KMS-11 (cell line): ENCODE measurements around the gene CCDC9.

Source experiments
- H2AFZ ChIP-seq: fragments of 200-600 bp; sonication (generic); 2 replicates; pipeline ENCODE4 v1.6.1; 2016; ENCODE audit warnings: antibody characterized with exemption, mixed run types, low read depth
- H3K27ac ChIP-seq: fragments of 200-600 bp; sonication (generic); 2 replicates; pipeline ENCODE4 v1.6.1; 2016; ENCODE audit warnings: mild to moderate bottlenecking, mixed run types
- H3K27me3 ChIP-seq: fragments of 200-600 bp; sonication (generic); 2 replicates; pipeline ENCODE4 v1.6.1; 2017; ENCODE audit warnings: mild to moderate bottlenecking, low read depth, mixed run types, moderate library complexity; ENCODE audit not compliant: insufficient read depth
- H3K36me3 ChIP-seq: fragments of 200-600 bp; sonication (generic); 2 replicates; pipeline ENCODE4 v1.6.1; 2017; ENCODE audit warnings: mild to moderate bottlenecking, mixed run types; ENCODE audit not compliant: insufficient read depth
- H3K4me1 ChIP-seq: fragments of 200-600 bp; sonication (generic); 2 replicates; pipeline ENCODE4 v1.6.1; 2016; ENCODE audit warnings: mild to moderate bottlenecking, low read depth, mixed run types; ENCODE audit not compliant: poor library complexity, severe bottlenecking
- H3K4me2 ChIP-seq: fragments of 200-600 bp; sonication (generic); 2 replicates; pipeline ENCODE4 v1.7.0; 2016; ENCODE audit warnings: mild to moderate bottlenecking, mixed run types
- H3K4me3 ChIP-seq: fragments of 200-600 bp; sonication (generic); IDR thresholded peaks from 2 replicates; pipeline ENCODE4 v1.6.1; 2017; ENCODE audit warnings: low read depth, low read length, mixed read lengths; ENCODE audit not compliant: insufficient read depth
- H3K79me2 ChIP-seq: fragments of 200-600 bp; sonication (generic); 2 replicates; pipeline ENCODE4 v1.6.1; 2016; ENCODE audit warnings: low read depth, mixed run types; ENCODE audit not compliant: insufficient read depth
- H3K9ac ChIP-seq: fragments of 200-600 bp; sonication (generic); 2 replicates; pipeline ENCODE4 v1.6.1; 2016; ENCODE audit warnings: mild to moderate bottlenecking, mixed run types
- H4K20me1 ChIP-seq: fragments of 200-600 bp; sonication (generic); 2 replicates; pipeline ENCODE4 v1.6.1; 2016; ENCODE audit warnings: mild to moderate bottlenecking, mixed run types; ENCODE audit not compliant: insufficient read depth
- TF ChIP-seq, protein P1 (sequence below): fragments of 200-600 bp; sonication (generic); conservative IDR thresholded peaks from 2 replicates; pipeline ENCODE4 v1.6.1; 2017; ENCODE audit warnings: low read depth, mild to moderate bottlenecking, antibody characterized with exemption, low read length, moderate library complexity, mixed read lengths

The CCDC9 gene

DNA sequence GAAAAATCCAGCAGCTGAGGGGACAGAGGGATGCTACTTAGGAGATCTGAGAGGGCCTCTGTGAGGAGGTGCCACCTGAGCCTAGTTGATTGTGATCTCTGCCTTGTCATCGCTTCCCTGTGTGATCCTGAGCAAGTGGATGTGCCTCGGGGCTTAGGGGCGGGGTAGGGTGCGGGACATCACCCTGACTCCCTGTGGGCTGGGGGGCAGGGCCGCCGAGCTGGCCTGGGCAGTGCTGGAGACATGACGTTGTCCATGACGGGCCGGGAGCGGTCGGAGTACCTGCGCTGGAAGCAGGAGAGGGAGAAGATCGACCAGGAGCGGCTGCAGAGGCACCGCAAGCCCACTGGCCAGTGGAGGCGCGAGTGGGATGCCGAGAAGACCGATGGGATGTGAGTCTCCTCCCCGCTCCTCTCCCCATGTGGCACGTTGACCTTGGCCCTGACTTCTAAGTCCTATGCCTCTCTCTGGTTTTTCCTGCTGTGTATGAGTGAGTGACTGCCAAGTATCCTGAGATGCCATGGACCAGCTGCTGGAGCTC, 10.1 kb downstream of the CCDC9 start:
- Histone ChIP-seq H3K4me2 (no peak overlapping the region), H3K79me2 (no peaks in the 10 kb centered on the region), H3K27me3 (no peaks in the 10 kb centered on the region), H2AFZ (no peak overlapping the region), H3K27ac (no peak overlapping the region), H4K20me1 (no peaks in the 10 kb centered on the region), H3K9ac (no peak overlapping the region), H3K4me1 (peaks cover 24% of the 10 kb centered on the region), H3K36me3 (no peaks in the 10 kb centered on the region), H3K4me3 (no peak overlapping the region)
- TF ChIP-seq, protein P1, sequence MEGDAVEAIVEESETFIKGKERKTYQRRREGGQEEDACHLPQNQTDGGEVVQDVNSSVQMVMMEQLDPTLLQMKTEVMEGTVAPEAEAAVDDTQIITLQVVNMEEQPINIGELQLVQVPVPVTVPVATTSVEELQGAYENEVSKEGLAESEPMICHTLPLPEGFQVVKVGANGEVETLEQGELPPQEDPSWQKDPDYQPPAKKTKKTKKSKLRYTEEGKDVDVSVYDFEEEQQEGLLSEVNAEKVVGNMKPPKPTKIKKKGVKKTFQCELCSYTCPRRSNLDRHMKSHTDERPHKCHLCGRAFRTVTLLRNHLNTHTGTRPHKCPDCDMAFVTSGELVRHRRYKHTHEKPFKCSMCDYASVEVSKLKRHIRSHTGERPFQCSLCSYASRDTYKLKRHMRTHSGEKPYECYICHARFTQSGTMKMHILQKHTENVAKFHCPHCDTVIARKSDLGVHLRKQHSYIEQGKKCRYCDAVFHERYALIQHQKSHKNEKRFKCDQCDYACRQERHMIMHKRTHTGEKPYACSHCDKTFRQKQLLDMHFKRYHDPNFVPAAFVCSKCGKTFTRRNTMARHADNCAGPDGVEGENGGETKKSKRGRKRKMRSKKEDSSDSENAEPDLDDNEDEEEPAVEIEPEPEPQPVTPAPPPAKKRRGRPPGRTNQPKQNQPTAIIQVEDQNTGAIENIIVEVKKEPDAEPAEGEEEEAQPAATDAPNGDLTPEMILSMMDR = no peak

DNA sequence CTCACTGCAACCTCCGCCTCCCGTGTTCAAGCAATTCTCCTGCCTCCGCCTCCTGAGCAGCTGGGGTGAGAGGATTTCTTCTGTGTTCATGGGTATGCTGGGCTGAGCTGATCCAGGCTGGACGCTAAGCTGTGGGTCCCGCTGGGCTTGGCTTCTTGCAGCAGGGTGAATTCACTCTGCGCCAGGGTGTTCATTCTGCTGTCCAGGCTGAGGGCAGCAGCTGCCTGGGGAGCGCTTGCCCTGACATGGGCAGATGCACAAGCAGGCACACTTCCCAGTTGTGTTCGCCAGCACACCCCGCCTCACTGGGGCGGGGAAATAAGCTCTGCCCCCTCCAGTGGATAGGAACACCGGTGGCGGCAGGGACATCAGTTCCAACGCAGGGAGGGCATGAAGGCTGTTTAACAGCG, 11.0 kb downstream of the CCDC9 start:
- no peaks in the 10 kb centered on the region for H4K20me1 ChIP-seq
- no peaks in the 10 kb centered on the region for H3K27me3 ChIP-seq
- H3K4me1 ChIP-seq = peaks cover 18% of the 10 kb centered on the region
- no peaks in the 10 kb centered on the region for H3K36me3 ChIP-seq
- H3K4me2 ChIP-seq = no peak overlapping the region
- TF ChIP-seq, protein P1 = no peak
- H3K27ac ChIP-seq = no peak overlapping the region
- H3K79me2 ChIP-seq = no peaks in the 10 kb centered on the region
- no peak overlapping the region for H2AFZ ChIP-seq
- no peak overlapping the region for H3K4me3 ChIP-seq
- H3K9ac ChIP-seq = no peak overlapping the region

DNA sequence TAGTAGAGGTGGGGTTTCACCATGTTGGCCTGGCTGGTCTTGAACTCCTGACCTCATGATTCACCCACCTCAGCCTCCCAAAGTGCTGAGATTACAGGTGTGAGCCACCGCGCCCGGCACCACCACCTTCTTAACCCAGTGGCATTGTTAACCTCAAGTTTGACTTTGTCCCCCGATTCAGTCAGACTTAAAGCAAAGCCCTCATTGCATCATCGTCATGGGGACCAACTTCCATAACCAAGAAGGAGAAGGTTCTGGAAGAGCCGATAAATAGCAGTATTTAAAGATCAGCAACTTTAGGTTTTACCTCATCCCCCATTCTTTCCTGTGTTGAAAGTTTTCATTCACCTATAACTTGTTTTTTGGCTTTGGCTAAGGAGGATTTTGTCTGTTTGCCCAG, 11.7 kb downstream of the CCDC9 start:
- Histone ChIP-seq H3K4me1 (peaks cover 11% of the 10 kb centered on the region), H3K4me2 (no peak overlapping the region), H2AFZ (no peak overlapping the region), H4K20me1 (no peaks in the 10 kb centered on the region), H3K36me3 (no peaks in the 10 kb centered on the region), H3K27ac (no peak overlapping the region), H3K27me3 (no peaks in the 10 kb centered on the region), H3K4me3 (no peak overlapping the region), H3K79me2 (no peaks in the 10 kb centered on the region), H3K9ac (no peak overlapping the region)
- TF ChIP-seq, protein P1 = no peak

DNA sequence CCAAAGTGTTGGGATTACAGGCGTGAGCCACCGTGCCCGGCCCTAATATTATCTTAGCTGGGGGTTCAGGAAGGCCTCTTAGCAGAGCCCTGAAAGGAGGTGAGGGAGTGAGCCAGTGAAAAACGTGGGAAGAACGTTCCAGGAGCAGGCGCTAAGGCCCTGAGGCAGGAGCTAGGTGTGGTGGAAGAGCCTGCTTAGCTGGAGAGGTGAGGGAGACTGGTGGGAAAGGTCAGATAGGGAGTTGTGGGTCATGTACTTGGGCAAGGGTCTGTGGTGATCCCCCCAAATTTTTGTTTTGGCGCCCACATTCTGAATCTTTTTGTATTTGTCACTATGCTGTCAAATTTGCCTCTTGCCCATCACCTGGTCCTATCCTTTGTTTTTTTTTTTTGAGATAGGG, 13.3 kb downstream of the CCDC9 start:
- Histone ChIP-seq H3K36me3 (no peaks in the 10 kb centered on the region), H3K4me1 (no peaks in the 10 kb centered on the region), H4K20me1 (no peaks in the 10 kb centered on the region), H3K9ac (no peak overlapping the region), H3K27ac (no peak overlapping the region), H3K4me3 (no peak overlapping the region), H2AFZ (no peak overlapping the region), H3K4me2 (no peak overlapping the region), H3K27me3 (no peaks in the 10 kb centered on the region), H3K79me2 (no peaks in the 10 kb centered on the region)
- TF ChIP-seq, protein P1 = no peak

DNA sequence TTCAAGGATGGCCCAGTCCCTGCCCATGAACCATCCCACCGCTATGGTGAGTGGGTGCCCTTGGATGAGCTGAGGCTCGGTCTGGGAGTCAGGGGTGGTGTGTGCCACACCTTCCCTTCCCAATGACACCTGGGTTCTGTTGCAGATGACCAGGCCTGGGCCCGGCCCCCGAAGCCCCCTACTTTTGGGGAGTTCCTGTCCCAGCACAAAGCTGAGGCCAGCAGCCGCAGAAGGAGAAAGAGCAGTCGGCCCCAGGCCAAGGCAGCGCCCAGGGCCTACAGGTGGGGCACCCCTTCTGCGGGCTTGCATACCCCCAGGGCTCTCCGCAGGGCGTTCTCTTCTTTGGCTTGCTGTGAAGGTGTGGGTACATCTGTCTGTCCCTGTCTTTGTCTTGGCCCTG, 14.1 kb downstream of the CCDC9 start:
- H2AFZ ChIP-seq = no peak overlapping the region
- H3K9ac ChIP-seq = no peak overlapping the region
- TF ChIP-seq, protein P1 = no peak
- H3K79me2 ChIP-seq = no peaks in the 10 kb centered on the region
- no peaks in the 10 kb centered on the region for H3K36me3 ChIP-seq
- H3K4me2 ChIP-seq = no peak overlapping the region
- no peaks in the 10 kb centered on the region for H3K27me3 ChIP-seq
- H3K27ac ChIP-seq = no peak overlapping the region
- no peak overlapping the region for H3K4me3 ChIP-seq
- peaks cover 5% of the 10 kb centered on the region for H3K4me1 ChIP-seq
- no peaks in the 10 kb centered on the region for H4K20me1 ChIP-seq
